GM20000 (cell line): Measurements from ENCODE around the gene SHANK3.

Experiments
- DNase-seq: peaks from one replicate; pipeline ENCODE4 v3.0.0; 2012; ENCODE audit warnings: low spot score
- CTCF ChIP-seq: IDR thresholded peaks from 2 replicates; pipeline ENCODE4 v1.5.1; 2012; ENCODE audit warnings: mild to moderate bottlenecking, control low read depth; ENCODE audit errors: extremely low read depth, missing control alignments

The SHANK3 gene

GRCh38 chr22:50718352-50718709, 45.7 kb downstream of the SHANK3 start:
- TF ChIP-seq CTCF = no peak
- DNase-seq = no peak

GRCh38 chr22:50719814-50720300, 47.2 kb downstream of the SHANK3 start:
- no peak for DNase-seq
- TF ChIP-seq CTCF = no peak

GRCh38 chr22:50720301-50721256, 48.0 kb downstream of the SHANK3 start:
- no peak for TF ChIP-seq CTCF
- DNase-seq = no peak

- no peak for DNase-seq
- no peak for TF ChIP-seq CTCF
Measured at GRCh38 chr22:50721257-50721844, 48.7 kb downstream of the SHANK3 start.

GRCh38 chr22:50722048-50722701, 49.6 kb downstream of the SHANK3 start:
- no peak for DNase-seq
- TF ChIP-seq CTCF = no peak
